NB4 (cell line): ENCODE measurements around the gene ITIH4.

Experiments used
- DNase-seq: peaks from one replicate; pipeline ENCODE4 v3.0.0; 2010; ENCODE audit warnings: low read depth
- H3K4me3 ChIP-seq: one replicate; pipeline ENCODE4 v1.5.1; 2011; ENCODE audit warnings: mild to moderate bottlenecking, low read depth, low read length, moderate library complexity
- MYC ChIP-seq: IDR thresholded peaks from 2 replicates; pipeline ENCODE4 v1.6.1; 2011; ENCODE audit warnings: low read depth, low read length
- POLR2A ChIP-seq: IDR thresholded peaks from 2 replicates; pipeline ENCODE4 v1.6.1; 2011; ENCODE audit warnings: mild to moderate bottlenecking; ENCODE audit not compliant: insufficient read length; ENCODE audit errors: extremely low read depth
- TF ChIP-seq, protein P1 (sequence below): IDR thresholded peaks from 2 replicates; pipeline ENCODE4 v1.6.1; 2011; ENCODE audit warnings: low read depth, low read length
- TF ChIP-seq, protein P2 (sequence below): IDR thresholded peaks from one replicate; pipeline ENCODE4 v1.5.1; 2012; ENCODE audit warnings: low read depth, low read length

ITIH4 gene

DNA sequence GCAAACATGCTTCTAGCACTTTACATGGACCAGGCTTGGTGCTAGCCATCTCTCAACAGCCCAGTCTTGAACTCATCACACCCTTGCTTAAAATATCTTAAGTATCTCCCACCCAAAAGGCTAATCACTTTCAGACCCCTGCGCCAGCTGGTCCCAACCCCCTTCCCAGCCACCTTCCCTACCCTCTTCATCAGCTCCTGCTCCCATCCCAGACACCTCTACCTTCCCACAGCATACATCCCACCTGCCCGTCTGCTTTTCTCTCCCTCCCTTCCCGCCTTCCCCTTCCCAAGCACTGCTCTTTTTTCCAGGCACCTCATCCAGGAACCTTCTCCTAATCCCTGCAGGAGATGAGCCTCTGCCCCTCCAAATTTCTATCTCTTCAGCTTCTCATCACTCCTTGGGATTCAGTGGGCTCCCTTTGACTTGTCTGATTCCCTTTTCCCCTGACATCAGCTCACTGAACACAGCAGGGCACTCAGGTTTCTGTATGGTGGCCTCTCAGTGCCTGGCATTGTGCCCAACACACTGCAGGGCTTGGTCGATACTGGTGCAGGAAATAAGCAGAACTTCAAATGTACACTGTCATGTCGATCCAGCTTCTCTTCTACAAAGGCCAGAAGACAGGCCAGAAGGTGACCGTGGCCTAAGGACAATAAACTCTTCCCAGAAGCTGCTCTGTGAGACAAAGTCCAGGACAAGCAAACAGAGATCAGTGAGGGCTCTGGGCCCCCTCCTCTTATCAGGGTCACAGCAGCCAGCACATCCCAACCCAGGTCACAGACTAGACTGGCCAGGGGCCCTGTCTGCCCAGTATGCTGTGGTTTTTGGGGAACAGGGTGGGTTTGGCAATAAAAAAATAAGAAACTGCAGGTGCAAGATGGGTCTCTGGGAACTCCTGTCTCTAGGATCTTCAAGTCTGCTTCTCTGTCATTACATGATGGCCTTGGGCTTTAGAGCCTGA is 55.3 kb downstream of the ITIH4 start:
- no peak overlapping the region for H3K4me3 ChIP-seq
- DNase-seq = no peak
- TF ChIP-seq, protein P1, sequence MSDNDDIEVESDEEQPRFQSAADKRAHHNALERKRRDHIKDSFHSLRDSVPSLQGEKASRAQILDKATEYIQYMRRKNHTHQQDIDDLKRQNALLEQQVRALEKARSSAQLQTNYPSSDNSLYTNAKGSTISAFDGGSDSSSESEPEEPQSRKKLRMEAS = no peak
- TF ChIP-seq POLR2A = no peak
- TF ChIP-seq, protein P2, sequence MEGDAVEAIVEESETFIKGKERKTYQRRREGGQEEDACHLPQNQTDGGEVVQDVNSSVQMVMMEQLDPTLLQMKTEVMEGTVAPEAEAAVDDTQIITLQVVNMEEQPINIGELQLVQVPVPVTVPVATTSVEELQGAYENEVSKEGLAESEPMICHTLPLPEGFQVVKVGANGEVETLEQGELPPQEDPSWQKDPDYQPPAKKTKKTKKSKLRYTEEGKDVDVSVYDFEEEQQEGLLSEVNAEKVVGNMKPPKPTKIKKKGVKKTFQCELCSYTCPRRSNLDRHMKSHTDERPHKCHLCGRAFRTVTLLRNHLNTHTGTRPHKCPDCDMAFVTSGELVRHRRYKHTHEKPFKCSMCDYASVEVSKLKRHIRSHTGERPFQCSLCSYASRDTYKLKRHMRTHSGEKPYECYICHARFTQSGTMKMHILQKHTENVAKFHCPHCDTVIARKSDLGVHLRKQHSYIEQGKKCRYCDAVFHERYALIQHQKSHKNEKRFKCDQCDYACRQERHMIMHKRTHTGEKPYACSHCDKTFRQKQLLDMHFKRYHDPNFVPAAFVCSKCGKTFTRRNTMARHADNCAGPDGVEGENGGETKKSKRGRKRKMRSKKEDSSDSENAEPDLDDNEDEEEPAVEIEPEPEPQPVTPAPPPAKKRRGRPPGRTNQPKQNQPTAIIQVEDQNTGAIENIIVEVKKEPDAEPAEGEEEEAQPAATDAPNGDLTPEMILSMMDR = no peak
- TF ChIP-seq MYC = no peak

DNA sequence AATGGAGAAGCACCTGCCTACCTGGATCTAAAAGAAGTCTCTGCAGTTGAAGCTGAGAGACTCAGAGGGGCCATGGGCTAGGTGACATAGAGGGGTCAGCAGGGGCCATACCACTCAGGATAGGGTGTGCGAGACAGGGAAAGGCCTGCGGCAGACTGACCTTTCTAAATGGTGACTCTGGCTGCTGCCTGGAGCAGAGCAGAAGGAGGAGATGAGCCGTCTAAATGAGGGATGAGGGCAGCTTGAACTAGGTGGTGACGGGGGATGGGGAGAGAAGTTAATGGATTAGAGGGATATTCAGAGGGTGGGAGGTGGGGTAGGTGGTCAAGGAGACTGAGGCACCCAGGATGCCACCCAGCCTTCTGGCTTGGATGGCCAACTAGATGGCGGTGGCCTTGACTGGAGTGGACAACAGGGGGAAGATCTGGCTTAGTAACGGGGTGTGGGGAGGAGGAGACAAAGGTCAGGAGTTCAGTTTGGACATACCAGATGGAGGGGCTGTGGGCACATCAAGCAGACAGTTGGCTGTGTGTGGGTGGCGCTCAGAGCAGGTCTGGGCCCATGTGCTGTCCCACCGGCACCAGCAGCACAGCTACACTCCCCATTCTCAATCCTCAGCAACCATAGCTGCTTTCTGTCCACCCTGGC is 56.3 kb downstream of the ITIH4 start:
- no peak for DNase-seq
- TF ChIP-seq, protein P2 = no peak
- TF ChIP-seq POLR2A (no peak), MYC (no peak)
- TF ChIP-seq, protein P1 = no peak
- no peak overlapping the region for H3K4me3 ChIP-seq

DNA sequence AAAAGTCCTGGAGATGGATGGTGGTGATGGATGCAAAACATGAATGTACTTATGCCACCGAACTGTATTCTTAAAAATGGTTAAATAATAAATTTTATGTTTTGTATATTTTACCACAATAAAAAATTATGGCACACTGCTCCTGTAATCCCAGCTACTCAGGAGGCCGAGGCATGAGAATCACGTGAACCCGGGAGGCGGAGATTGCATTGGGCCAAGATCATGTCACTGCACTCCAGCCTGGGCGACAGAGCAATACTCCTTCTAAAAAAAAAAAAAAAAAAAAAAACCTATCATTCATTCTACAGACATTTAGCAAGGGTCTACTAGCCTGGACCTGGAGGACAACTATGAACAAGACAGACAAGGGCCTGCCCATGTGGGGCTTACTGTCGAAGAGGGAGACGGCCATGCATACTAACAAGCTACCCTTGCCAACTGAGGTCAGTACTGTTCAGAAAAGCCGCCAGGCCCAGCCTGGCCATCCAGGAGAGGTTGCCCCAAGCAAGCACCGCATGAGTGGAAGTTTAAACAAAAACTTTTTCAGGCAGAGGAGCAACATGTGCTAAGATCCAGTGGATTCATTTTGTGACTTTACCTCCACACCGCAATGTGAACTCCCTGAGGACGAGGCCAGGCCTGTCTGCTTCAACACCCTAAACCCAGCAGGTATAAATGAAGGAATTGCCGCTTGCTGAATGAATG is 57.0 kb downstream of the ITIH4 start:
- DNase-seq = no peak
- H3K4me3 ChIP-seq = no peak overlapping the region
- TF ChIP-seq MYC (no peak), POLR2A (no peak)
- TF ChIP-seq, protein P1 = no peak
- TF ChIP-seq, protein P2 = no peak

DNA sequence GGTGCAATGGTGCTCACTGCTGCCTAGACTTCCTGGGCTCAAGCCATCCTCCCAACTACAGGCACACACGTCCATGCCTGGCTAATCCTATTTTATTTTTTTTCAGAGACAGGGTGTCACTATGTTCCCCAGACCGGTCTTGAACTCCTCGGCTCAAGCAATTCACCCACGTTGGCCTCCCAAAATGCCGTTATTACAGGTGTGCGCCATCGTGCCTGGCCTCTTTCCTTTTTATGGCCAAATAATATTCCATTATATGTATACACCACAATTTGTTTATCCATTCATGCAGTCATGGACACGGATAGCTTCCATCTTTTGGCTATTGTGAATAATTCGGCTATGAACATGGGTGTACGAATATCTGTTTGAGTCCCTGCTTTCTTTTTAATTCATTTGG is 58.8 kb downstream of the ITIH4 start:
- H3K4me3 ChIP-seq = no peak overlapping the region
- TF ChIP-seq, protein P1 = no peak
- TF ChIP-seq POLR2A (no peak), MYC (no peak)
- TF ChIP-seq, protein P2 = no peak
- DNase-seq = no peak

DNA sequence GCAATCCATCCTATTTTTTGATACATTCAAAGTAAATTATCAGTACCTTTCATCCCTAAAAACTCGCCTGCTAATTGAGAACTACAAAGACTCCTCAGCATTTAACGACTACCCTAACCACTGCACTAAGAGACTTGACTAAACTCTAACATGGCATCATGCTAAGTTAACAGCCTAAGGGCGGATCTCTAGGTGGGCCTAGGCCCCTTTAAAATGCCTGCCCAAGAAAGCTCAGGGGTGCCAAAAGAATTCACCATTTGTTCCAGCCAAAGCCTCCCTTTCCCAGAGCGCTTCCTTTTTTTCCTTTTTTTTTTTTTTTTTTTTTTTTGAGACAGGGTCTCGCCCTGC is 59.2 kb downstream of the ITIH4 start:
- no peak for DNase-seq
- TF ChIP-seq, protein P2 = no peak
- TF ChIP-seq, protein P1 = no peak
- TF ChIP-seq POLR2A (no peak), MYC (no peak)
- peak overlapping the region; percentile 95 for H3K4me3 ChIP-seq
